GM10266 (cell line): ENCODE measurements around the gene EHD1.
A peak's percentile ranks its signal among the peaks of the same experiment; 100 is the strongest.

Experiments
- DNase-seq: peaks from one replicate; pipeline ENCODE4 v3.0.0; 2012; ENCODE audit errors: extremely low spot score
- CTCF ChIP-seq: IDR thresholded peaks from 2 replicates; pipeline ENCODE4 v1.5.1; 2012; ENCODE audit warnings: mild to moderate bottlenecking, low read depth; ENCODE audit not compliant: control insufficient read depth, insufficient read depth; ENCODE audit errors: missing control alignments

EHD1 gene

GRCh38 chr11:64844330-64845128 is 33.9 kb downstream of the EHD1 start, which contains the start of gene CDC42BPG:
Gene CDC42BPG (minus strand): TSS chr11:64844653. CDS start chr11:64844569, 84 bp downstream.
- peak; percentile 88 for DNase-seq
- peak; percentile 76 for TF ChIP-seq CTCF

GRCh38 chr11:64843686-64844329 is 34.6 kb downstream of the EHD1 start:
- no peak for DNase-seq
- TF ChIP-seq CTCF, result no peak

GRCh38 chr11:64842851-64843685 is 35.4 kb downstream of the EHD1 start:
- no peak for TF ChIP-seq CTCF
- no peak for DNase-seq

GRCh38 chr11:64842366-64842759 is 36.1 kb downstream of the EHD1 start:
- DNase-seq, result no peak
- no peak for TF ChIP-seq CTCF

DNA sequence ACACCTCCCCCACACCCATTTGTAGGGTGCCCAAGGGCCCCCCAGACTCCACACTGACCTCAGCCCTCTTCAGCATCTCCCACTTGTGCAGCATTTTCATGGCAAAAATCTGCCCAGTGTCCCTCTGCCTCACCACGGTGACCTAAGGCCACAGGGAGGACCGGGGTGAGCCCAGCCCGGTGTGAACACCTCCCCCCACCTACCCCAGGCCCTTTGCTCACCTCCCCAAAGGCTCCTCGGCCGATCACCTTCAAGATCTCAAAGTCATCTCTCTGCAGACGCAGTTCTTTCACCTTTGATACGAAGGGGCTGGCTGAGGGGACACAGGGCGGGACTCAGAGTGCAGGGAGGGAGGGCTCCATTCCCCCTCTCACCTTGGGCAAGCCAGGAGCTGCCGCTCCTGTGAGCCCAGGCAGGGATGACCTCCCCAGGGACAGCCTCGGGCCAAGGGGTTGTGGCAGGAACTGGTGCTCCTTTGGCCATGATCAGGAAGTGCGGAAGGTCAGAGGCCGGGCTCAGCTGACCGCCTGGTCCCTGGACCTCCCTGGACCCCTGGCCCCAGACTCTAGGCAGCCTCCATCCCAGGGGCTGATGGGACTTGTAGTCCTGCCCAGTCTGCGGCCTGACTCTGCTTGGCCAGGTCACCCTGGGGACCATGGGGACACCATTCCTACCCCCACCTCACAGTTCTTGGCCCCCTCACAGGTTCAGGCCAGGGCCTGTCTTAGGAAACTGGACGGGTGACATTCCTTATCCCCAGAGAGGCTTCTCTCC is 36.6 kb downstream of the EHD1 start:
- no peak for DNase-seq
- no peak for TF ChIP-seq CTCF

DNA sequence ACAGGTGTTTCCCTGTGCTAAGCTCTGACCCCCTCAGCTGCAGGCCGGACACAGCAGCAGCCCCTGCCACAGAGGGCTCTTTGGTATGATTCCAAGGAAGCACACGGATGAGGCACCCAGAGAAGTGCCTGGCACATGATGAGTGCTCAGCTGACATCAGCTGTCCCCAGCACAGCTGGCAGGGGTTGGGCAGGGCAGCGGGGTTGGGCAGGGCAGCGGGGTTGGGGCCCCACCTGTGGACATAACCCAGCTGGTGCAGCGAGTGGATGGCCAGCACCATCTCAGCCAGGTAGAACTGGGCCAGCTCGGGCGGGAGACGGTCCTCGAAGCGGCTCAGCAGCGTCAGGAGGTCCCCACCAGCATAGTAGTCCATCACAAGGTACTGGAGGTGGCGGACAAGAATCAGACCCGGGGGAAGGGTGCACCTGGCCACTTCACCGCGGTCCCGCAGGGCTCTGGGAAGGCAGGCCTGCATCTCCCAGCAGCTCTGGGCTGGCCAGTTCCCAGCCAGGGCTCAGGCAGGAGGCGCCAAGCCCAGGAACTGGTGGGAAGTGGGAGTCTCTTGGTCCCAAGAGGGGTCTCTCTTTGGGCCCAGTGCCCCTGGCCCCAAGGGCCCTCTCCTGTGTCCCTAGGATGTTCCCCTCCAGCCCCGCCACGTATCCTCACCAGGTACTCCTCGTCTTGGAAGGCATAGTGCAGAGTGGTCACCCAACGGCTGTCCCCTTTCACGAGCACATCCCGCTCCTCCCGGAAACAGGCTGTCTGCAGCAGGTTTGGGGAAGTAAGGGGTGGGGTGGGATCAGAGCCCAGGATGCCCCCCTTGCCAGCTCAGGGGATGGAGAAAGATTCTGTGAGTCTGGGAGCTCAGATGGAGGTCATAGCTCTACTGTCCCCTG is 38.3 kb downstream of the EHD1 start:
- TF ChIP-seq CTCF, result no peak
- no peak for DNase-seq
